K562 (cell line): ENCODE results near the gene HACD1. TPM values are rescaled to one million over a fixed set of nuclear protein-coding genes. Genes with fewer than 3 reads are reported as not detected.

Experiments used
- ATAC-seq: fragments of 200-7000 bp; cut with Tn5 transposase; 3 replicates; pipeline ENCODE4 v1.9.1; 2020; ENCODE audit warnings: moderate library complexity
- BruUV-seq: library from RNA; stranded (reverse); fragments of 400-500 nt; replicated peaks from 2 replicates; lab custom pipeline; 2021; lab: Mats Ljungman, UMichigan
- CTCF ChIA-PET: fragments of 300-600 bp; formaldehyde crosslinking; extraction: SDS; loops from one replicate; lab custom pipeline; 2021; ENCODE audit warnings: low intra/inter-chr PET ratio; lab: Yijun Ruan, JAX
- POLR2A ChIA-PET: fragments of 300-600, 350-650 bp; sonication (Branson Sonifier 250); formaldehyde crosslinking; extraction: SDS; loops from one replicate; lab custom pipeline; 2021; ENCODE audit warnings: antibody characterized with exemption, inconsistent platforms; lab: Yijun Ruan, JAX
- DNase-seq, 4 experiments: peaks; one replicate each; pipeline versions ENCODE4 v3.0.0 to v3.0.0-alpha.2; 2011 to 2018; ENCODE audit warnings: low spot score in 3 of 4, mixed read lengths in 3 of 4; ENCODE audit errors: extremely low read depth in 1 of 4
- FAIRE-seq: peaks from 2 replicates; lab custom pipeline; 2011; peaks lifted over from hg19 to GRCh38; lab: Jason Lieb, UNC
- H2AFZ ChIP-seq: 2 replicates; pipeline ENCODE4 v1.6.0; 2011; ENCODE audit warnings: low read depth, low read length, control low read depth, inconsistent platforms
- H3K27ac ChIP-seq: fragments of 200-600 bp; 3 replicates; pipeline ENCODE4 v1.8.0; 2011; ENCODE audit warnings: low read depth, mild to moderate bottlenecking, control low read depth, inconsistent platforms, low read length, moderate library complexity, mixed read lengths; ENCODE audit errors: extremely low read depth
- H3K27me3 ChIP-seq, 2 experiments: fragments of 300-600 bp in 1 of 2; 2 replicates in 1 of 2; 3 replicates in 1 of 2; pipeline versions ENCODE4 v1.6.0 to v1.8.0; 2011; ENCODE audit warnings: inconsistent platforms in 2 of 2, low read length in 2 of 2, mild to moderate bottlenecking in 1 of 2, mixed read lengths in 1 of 2, moderate library complexity in 1 of 2; ENCODE audit not compliant: control insufficient read depth in 2 of 2, insufficient read depth in 2 of 2
- H3K36me3 ChIP-seq: fragments of 300-600 bp; 3 replicates; pipeline ENCODE4 v1.8.0; 2011; ENCODE audit warnings: mild to moderate bottlenecking, low read length, inconsistent platforms; ENCODE audit not compliant: control insufficient read depth, insufficient read depth
- H3K4me1 ChIP-seq, 2 experiments: fragments of 200-600 bp in 1 of 2; replicated peaks in 1 of 2; 2 replicates in 1 of 2; 3 replicates in 1 of 2; pipeline versions ENCODE4 v1.5.1 to v1.8.0; 2011; ENCODE audit warnings: inconsistent platforms in 2 of 2, low read length in 2 of 2, mild to moderate bottlenecking in 1 of 2, mixed read lengths in 1 of 2, moderate library complexity in 1 of 2; ENCODE audit not compliant: control insufficient read depth in 2 of 2, insufficient read depth in 2 of 2
- H3K4me2 ChIP-seq: 2 replicates; pipeline ENCODE4 v1.6.1; 2011; ENCODE audit warnings: low read length, control low read depth, inconsistent platforms, mixed read lengths; ENCODE audit not compliant: insufficient read depth
- H3K4me3 ChIP-seq: fragments of 200-600 bp; sonication (generic), shearing (Covaris generic); 2 replicates; pipeline ENCODE4 v1.5.1; 2016; ENCODE audit warnings: control low read depth, inconsistent platforms
- H3K79me2 ChIP-seq: fragments of 200-600 bp; 3 replicates; pipeline ENCODE4 v1.8.0; 2011; ENCODE audit warnings: low read length, inconsistent platforms; ENCODE audit not compliant: control insufficient read depth, insufficient read depth
- H3K9ac ChIP-seq, 2 experiments: 2 replicates each; pipeline versions ENCODE4 v1.6.0 to v1.6.1; 2011; ENCODE audit warnings: low read depth in 2 of 2, low read length in 2 of 2, control low read depth in 1 of 2, inconsistent platforms in 1 of 2, mild to moderate bottlenecking in 1 of 2, mixed read lengths in 1 of 2; ENCODE audit not compliant: insufficient read depth in 1 of 2
- H3K9me1 ChIP-seq: one replicate; pipeline ENCODE4 v1.6.0; 2011; ENCODE audit warnings: inconsistent platforms, mild to moderate bottlenecking, low read length, moderate library complexity; ENCODE audit not compliant: control insufficient read depth, insufficient read depth
- H3K9me3 ChIP-seq: replicated peaks from 2 replicates; pipeline ENCODE4 v1.5.1; 2011; ENCODE audit warnings: low read depth, low read length, inconsistent platforms; ENCODE audit not compliant: control insufficient read depth, insufficient read depth
- H4K20me1 ChIP-seq: replicated peaks from 2 replicates; pipeline ENCODE4 v1.6.1; 2011; ENCODE audit warnings: low read length, inconsistent platforms, mixed read lengths; ENCODE audit not compliant: control insufficient read depth, insufficient read depth
- CCAR2 ChIP-seq: fragments of 200-400 bp; formaldehyde crosslinking; IDR thresholded peaks from 2 replicates; pipeline ENCODE4 v1.6.1; 2017; ENCODE audit warnings: mild to moderate bottlenecking, low read depth, low read length
- CHD1 ChIP-seq: fragments of 200-600 bp; sonication (generic); IDR thresholded peaks from one replicate; pipeline ENCODE4 v1.6.1; 2012; ENCODE audit warnings: mild to moderate bottlenecking, moderate library complexity, low read length, inconsistent platforms
- GABPB2 ChIP-seq: fragments of 250-450 bp; sonication (Bioruptor Pico); conservative IDR thresholded peaks from 2 replicates; pipeline ENCODE4 v1.5.1; 2021; ENCODE audit warnings: mild to moderate bottlenecking
- HDAC1 ChIP-seq, 2 experiments: fragments of 450-650 bp; IDR thresholded peaks; 2 replicates each; pipeline ENCODE4 v1.6.1; 2016 to 2017; ENCODE audit warnings: inconsistent platforms in 1 of 2, mild to moderate bottlenecking in 1 of 2, moderate library complexity in 1 of 2
- HDAC8 ChIP-seq: fragments of 450-650 bp; IDR thresholded peaks from 2 replicates; pipeline ENCODE4 v1.6.1; 2016; ENCODE audit warnings: mild to moderate bottlenecking, missing genetic modification characterization, moderate library complexity, missing compliant biosample characterization
- MAFG ChIP-seq: fragments of 450-650 bp; conservative IDR thresholded peaks from 2 replicates; pipeline ENCODE4 v1.6.1; 2016; ENCODE audit warnings: missing genetic modification characterization, missing compliant biosample characterization
- MCM7 ChIP-seq, 2 experiments: fragments of 450-650 bp; IDR thresholded peaks; 2 replicates each; pipeline ENCODE4 v1.6.1; 2016 to 2018
- PHB ChIP-seq: fragments of 250-450 bp; sonication (Bioruptor Pico); IDR thresholded peaks from 2 replicates; pipeline ENCODE4 v1.5.0; 2021
- RNF2 ChIP-seq: sonication (generic); IDR thresholded peaks from 2 replicates; pipeline ENCODE4 v1.6.1; 2016
- SMARCC2 ChIP-seq: fragments of 450-650 bp; IDR thresholded peaks from 2 replicates; pipeline ENCODE4 v1.6.1; 2017; ENCODE audit warnings: antibody characterized with exemption, moderate library complexity, mild to moderate bottlenecking, low read depth
- SPI1 ChIP-seq: IDR thresholded peaks from 2 replicates; pipeline ENCODE4 v1.6.1; 2011; ENCODE audit warnings: low read depth, low read length, control low read depth, borderline replicate concordance
- TCFL5 ChIP-seq: fragments of 250-450 bp; sonication (Bioruptor Pico); conservative IDR thresholded peaks from 2 replicates; pipeline ENCODE4 v1.6.1; 2021; ENCODE audit warnings: mild to moderate bottlenecking, moderate library complexity, matching md5 sums
- ZNF165 ChIP-seq: fragments of 250-450 bp; sonication (Bioruptor Pico); IDR thresholded peaks from 2 replicates; pipeline ENCODE4 v1.4.0; 2020; ENCODE audit warnings: borderline replicate concordance
- ZNF316 ChIP-seq: fragments of 450-650 bp; IDR thresholded peaks from 2 replicates; pipeline ENCODE4 v1.6.1; 2016
- WGBS: fragments of 100-300 bp; shearing (Covaris generic); methylation state at CpG from one replicate; pipeline ENCODE4 v1.1.6; 2016; ENCODE audit warnings: low coverage, mixed read lengths; ENCODE audit not compliant: insufficient coverage; ENCODE audit errors: missing lambda C conversion rate; 5-methylcytosine and 5-hydroxymethylcytosine counted together
- in situ Hi-C: fragments of 300-500 bp; cut with MboI; formaldehyde crosslinking; loops from 4 replicates; pipeline ENCODE4 v1.15.0; 2018; ENCODE audit warnings: inconsistent platforms, mixed read lengths
- intact Hi-C: fragments of 100-400 bp; cut with micrococcal nuclease; formaldehyde crosslinking; loops from 2 replicates; pipeline ENCODE4 v1.14.2; 2022
- polyA plus RNA-seq, 8 experiments: library from polyadenylated mRNA; depleted of rRNA in 4 of 8; stranded (reverse) in 5 of 8; unstranded in 3 of 8; fragments of >200 nt; fragmentation: Nextera tagmentation in 2 of 8; fragmentation: Illumina TruSeq in 1 of 8; extraction: Ambion mirVana in 2 of 8; extraction: Trizol in 1 of 8; gene quantifications; 2 replicates each; pipeline versions ENCODE4 v1.2.1 to v1.2.3, GENCODE V29; 2011 to 2014; ENCODE audit warnings: inconsistent platforms in 1 of 8, missing spikeins in 1 of 8
- total RNA-seq, 7 experiments: library from RNA; depleted of rRNA in 6 of 7; stranded (reverse); fragments of >200 nt in 6 of 7; fragmentation: Illumina TruSeq in 2 of 7; extraction: Trizol in 2 of 7; gene quantifications; 2 replicates each; pipeline versions ENCODE4 v1.2.1 to v1.2.3, GENCODE V29; 2011 to 2021; ENCODE audit warnings: low replicate concordance in 1 of 7
- TF ChIP-seq, protein P1 (sequence below): sonication (generic); formaldehyde crosslinking; IDR thresholded peaks from 2 replicates; pipeline ENCODE4 v1.8.0; 2022; ENCODE audit warnings: mild to moderate bottlenecking, missing genetic modification reagents
- TF ChIP-seq, protein P2 (sequence below), 2 experiments: IDR thresholded peaks; 2 replicates each; pipeline ENCODE4 v1.6.1; 2012; ENCODE audit warnings: improper control_type of control experiment in 2 of 2, low read depth in 2 of 2, low read length in 2 of 2, borderline replicate concordance in 1 of 2

HACD1 gene
- total and polyA plus RNA-seq, 9 of the 15 experiments (the other 6 are each of a cell fraction or from before 2014, with no cell fraction given), result 0.99 to 4.5 (median 2.4) TPM

DNA sequence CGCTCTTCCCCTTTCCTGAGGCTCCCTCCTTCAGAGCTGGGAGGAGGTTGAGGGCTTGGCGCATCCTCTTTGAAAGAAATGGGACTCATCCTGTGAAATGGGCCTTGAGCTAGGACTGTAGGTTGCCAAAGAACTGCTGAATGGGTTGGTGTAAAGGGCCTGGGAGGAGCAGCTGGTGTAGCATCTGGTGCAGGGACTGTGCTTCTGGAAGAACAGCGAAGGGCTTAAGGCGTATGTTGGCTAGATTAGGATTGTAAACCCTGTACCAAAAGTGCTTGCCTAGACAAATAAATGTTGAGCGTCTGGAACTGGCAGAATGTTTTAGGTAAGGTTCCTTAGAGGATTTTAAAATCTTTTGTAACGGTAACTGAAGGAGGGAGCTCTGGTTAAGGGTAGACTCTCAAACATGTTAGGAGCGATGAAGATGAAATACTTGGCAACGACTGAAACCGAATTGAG lies 27.3 kb upstream of the HACD1 start:
- Histone ChIP-seq H3K4me3 (peak overlapping the region; percentile 98), H3K9me3 (peaks cover 3% of the 10 kb centered on the region; the same call in 1 of the 2 replicates), H4K20me1 (peaks cover 4% of the 10 kb centered on the region; the same call in 1 of the 2 replicates), H3K4me1 (peaks cover 0 to 24% of the 10 kb centered on the region in 2 experiments; a peak in 2 of 5 replicates), H3K27me3 (no peaks in the 10 kb centered on the region), H3K36me3 (peaks cover 35% of the 10 kb centered on the region), H3K4me2 (peak overlapping the region; percentile 100), H3K79me2 (peaks cover 81% of the 10 kb centered on the region), H2AFZ (peak overlapping the region; percentile 92), H3K9ac (peak overlapping the region; percentile 96 to 98), H3K27ac (peak overlapping the region; percentile 99), H3K9me1 (no peaks in the 10 kb centered on the region)
- in situ Hi-C loops, result no loop called here
- DNase-seq, result peak; percentile 18 to 56 (median 34)
- ChIA-PET CTCF (no interaction called here), POLR2A (interaction anchor here (0.5 to 2.4 kb wide), 11 partner anchors 9 to 1569 kb away, joined by 3 to 9 read pairs (median 6); partner anchors contain the start of gene HACD1)
- BruUV-seq, result TSS peak; percentile 49
- 3% methylated on average over 9 of the region's 9 CpGs for WGBS
- no peak for FAIRE-seq
- peak; percentile 78 for ATAC-seq
- intact Hi-C loops, result loop anchor here (2.0 kb wide), 1 partner anchor 18 kb away; no protein-coding TSS in a partner anchor
- TF ChIP-seq HDAC1 (IDR thresholded peaks at IDR 0.05) (peak in 1 of 2 experiments; percentile 65; a peak in 1 of 4 replicates), HDAC8 (tag) (no peak), SPI1 (peak; percentile 73; the same call in 1 of the 2 replicates), RNF2 (no peak), MCM7 (IDR thresholded peaks at IDR 0.05) (no peak), ZNF165 (CRISPR knock-in tag) (no peak), CCAR2 (no peak), PHB (no peak), GABPB2 (CRISPR knock-in tag) (no peak), SMARCC2 (peak; percentile 25; the same call in 1 of the 2 replicates), MAFG (tag) (peak; percentile 47; the same call in 1 of the 2 replicates), TCFL5 (CRISPR knock-in tag) (no peak), ZNF316 (peak; percentile 89), CHD1 (no peak)
- TF ChIP-seq, protein P1, sequence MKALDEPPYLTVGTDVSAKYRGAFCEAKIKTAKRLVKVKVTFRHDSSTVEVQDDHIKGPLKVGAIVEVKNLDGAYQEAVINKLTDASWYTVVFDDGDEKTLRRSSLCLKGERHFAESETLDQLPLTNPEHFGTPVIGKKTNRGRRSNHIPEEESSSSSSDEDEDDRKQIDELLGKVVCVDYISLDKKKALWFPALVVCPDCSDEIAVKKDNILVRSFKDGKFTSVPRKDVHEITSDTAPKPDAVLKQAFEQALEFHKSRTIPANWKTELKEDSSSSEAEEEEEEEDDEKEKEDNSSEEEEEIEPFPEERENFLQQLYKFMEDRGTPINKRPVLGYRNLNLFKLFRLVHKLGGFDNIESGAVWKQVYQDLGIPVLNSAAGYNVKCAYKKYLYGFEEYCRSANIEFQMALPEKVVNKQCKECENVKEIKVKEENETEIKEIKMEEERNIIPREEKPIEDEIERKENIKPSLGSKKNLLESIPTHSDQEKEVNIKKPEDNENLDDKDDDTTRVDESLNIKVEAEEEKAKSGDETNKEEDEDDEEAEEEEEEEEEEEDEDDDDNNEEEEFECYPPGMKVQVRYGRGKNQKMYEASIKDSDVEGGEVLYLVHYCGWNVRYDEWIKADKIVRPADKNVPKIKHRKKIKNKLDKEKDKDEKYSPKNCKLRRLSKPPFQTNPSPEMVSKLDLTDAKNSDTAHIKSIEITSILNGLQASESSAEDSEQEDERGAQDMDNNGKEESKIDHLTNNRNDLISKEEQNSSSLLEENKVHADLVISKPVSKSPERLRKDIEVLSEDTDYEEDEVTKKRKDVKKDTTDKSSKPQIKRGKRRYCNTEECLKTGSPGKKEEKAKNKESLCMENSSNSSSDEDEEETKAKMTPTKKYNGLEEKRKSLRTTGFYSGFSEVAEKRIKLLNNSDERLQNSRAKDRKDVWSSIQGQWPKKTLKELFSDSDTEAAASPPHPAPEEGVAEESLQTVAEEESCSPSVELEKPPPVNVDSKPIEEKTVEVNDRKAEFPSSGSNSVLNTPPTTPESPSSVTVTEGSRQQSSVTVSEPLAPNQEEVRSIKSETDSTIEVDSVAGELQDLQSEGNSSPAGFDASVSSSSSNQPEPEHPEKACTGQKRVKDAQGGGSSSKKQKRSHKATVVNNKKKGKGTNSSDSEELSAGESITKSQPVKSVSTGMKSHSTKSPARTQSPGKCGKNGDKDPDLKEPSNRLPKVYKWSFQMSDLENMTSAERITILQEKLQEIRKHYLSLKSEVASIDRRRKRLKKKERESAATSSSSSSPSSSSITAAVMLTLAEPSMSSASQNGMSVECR (CRISPR knock-in tag), result no peak; the same call in none of the 2 replicates
- TF ChIP-seq, protein P2, sequence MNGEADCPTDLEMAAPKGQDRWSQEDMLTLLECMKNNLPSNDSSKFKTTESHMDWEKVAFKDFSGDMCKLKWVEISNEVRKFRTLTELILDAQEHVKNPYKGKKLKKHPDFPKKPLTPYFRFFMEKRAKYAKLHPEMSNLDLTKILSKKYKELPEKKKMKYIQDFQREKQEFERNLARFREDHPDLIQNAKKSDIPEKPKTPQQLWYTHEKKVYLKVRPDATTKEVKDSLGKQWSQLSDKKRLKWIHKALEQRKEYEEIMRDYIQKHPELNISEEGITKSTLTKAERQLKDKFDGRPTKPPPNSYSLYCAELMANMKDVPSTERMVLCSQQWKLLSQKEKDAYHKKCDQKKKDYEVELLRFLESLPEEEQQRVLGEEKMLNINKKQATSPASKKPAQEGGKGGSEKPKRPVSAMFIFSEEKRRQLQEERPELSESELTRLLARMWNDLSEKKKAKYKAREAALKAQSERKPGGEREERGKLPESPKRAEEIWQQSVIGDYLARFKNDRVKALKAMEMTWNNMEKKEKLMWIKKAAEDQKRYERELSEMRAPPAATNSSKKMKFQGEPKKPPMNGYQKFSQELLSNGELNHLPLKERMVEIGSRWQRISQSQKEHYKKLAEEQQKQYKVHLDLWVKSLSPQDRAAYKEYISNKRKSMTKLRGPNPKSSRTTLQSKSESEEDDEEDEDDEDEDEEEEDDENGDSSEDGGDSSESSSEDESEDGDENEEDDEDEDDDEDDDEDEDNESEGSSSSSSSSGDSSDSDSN (IDR thresholded peaks at IDR 0.05; ENCODE audit: borderline replicate concordance in 1 of 2, low read depth in 2 of 2, low read length in 2 of 2), result peak; percentile 42 to 54; a peak in 1 of 4 replicates
